HUES64 (cell line): ENCODE measurements around the gene TRIM38.
A peak's percentile ranks its signal among the peaks of the same experiment; 100 is the strongest.
"Not testable (repeated sequence)": the region's sequence is repeated elsewhere in the genome, so short reads cannot be mapped to it uniquely, and the experiment has no call there.

Source experiments
- H3K27ac ChIP-seq: 2 replicates; pipeline ENCODE4 v1.7.0; 2013; ENCODE audit warnings: low read depth, low read length, inconsistent platforms
- H3K27me3 ChIP-seq: 2 replicates; pipeline ENCODE4 v1.6.1; 2013; ENCODE audit warnings: mild to moderate bottlenecking, low read length; ENCODE audit not compliant: insufficient read depth
- H3K36me3 ChIP-seq: 2 replicates; pipeline ENCODE4 v1.6.1; 2013; ENCODE audit warnings: mild to moderate bottlenecking, low read length; ENCODE audit not compliant: insufficient read depth
- H3K4me1 ChIP-seq: 2 replicates; pipeline ENCODE4 v1.6.1; 2013; ENCODE audit warnings: mild to moderate bottlenecking, low read length, moderate library complexity; ENCODE audit not compliant: insufficient read depth
- H3K4me3 ChIP-seq: 2 replicates; pipeline ENCODE4 v1.5.1; 2013; ENCODE audit warnings: mild to moderate bottlenecking, low read length, moderate library complexity
- H3K9ac ChIP-seq: 2 replicates; pipeline ENCODE4 v1.6.1; 2013; ENCODE audit warnings: mild to moderate bottlenecking, low read depth, low read length
- H3K9me3 ChIP-seq: 2 replicates; pipeline ENCODE4 v1.6.1; 2013; ENCODE audit warnings: low read depth, low read length; ENCODE audit not compliant: insufficient read depth
- WGBS: fragments of 150-250, 120-280 bp; methylation state at CpG from one replicate; pipeline ENCODE4 v1.1.7; 2013; ENCODE audit warnings: missing lambda C conversion rate; 5-methylcytosine and 5-hydroxymethylcytosine counted together

Gene TRIM38

GRCh38 chr6:25973923-25974555 is 11.4 kb downstream of the TRIM38 start:
- H3K27me3 ChIP-seq: no peaks in the 10 kb centered on the region
- H3K36me3 ChIP-seq: peaks cover 46% of the 10 kb centered on the region; the same call in 1 of the 2 replicates
- peaks cover 4% of the 10 kb centered on the region; the same call in 1 of the 2 replicates for H3K4me1 ChIP-seq
- H3K9me3 ChIP-seq: no peaks in the 10 kb centered on the region
- H3K9ac ChIP-seq: no peak overlapping the region
- H3K27ac ChIP-seq: no peak overlapping the region
- no peak overlapping the region for H3K4me3 ChIP-seq
- WGBS: 96% methylated on average over 2 of the region's 2 CpGs

- Histone ChIP-seq H3K4me1 (peaks cover under 1% of the 10 kb centered on the region; the same call in 1 of the 2 replicates), H3K27me3 (no peaks in the 10 kb centered on the region), H3K9me3 (no peaks in the 10 kb centered on the region), H3K27ac (no peak overlapping the region), H3K4me3 (no peak overlapping the region), H3K36me3 (peaks cover 41% of the 10 kb centered on the region; the same call in 1 of the 2 replicates), H3K9ac (no peak overlapping the region)
- 94% methylated on average over 4 of the region's 5 CpGs for WGBS
Observed at GRCh38 chr6:25975923-25976560, 13.4 kb downstream of the TRIM38 start.

GRCh38 chr6:25980935-25981334 is 18.3 kb downstream of the TRIM38 start:
- H3K9me3 ChIP-seq: no peaks in the 10 kb centered on the region
- H3K4me3 ChIP-seq: no peak overlapping the region
- H3K9ac ChIP-seq: no peak overlapping the region
- no peak overlapping the region for H3K27ac ChIP-seq
- no peaks in the 10 kb centered on the region for H3K27me3 ChIP-seq
- 89% methylated on average over 2 of the region's 2 CpGs for WGBS
- H3K4me1 ChIP-seq: no peaks in the 10 kb centered on the region
- H3K36me3 ChIP-seq: peaks cover 6% of the 10 kb centered on the region; the same call in 1 of the 2 replicates

GRCh38 chr6:25981568-25982263 is 19.1 kb downstream of the TRIM38 start:
- H3K36me3 ChIP-seq: peaks cover 4% of the 10 kb centered on the region; the same call in 1 of the 2 replicates
- 94% methylated on average over 5 of the region's 5 CpGs for WGBS
- no peak overlapping the region for H3K27ac ChIP-seq
- H3K4me3 ChIP-seq: no peak overlapping the region
- no peaks in the 10 kb centered on the region for H3K9me3 ChIP-seq
- H3K4me1 ChIP-seq: no peaks in the 10 kb centered on the region
- H3K27me3 ChIP-seq: no peaks in the 10 kb centered on the region
- no peak overlapping the region for H3K9ac ChIP-seq

GRCh38 chr6:25984265-25984664 is 21.7 kb downstream of the TRIM38 start:
- Histone ChIP-seq H3K27me3 (no peaks in the 10 kb centered on the region), H3K27ac (no peak overlapping the region), H3K9me3 (no peaks in the 10 kb centered on the region), H3K4me3 (no peak overlapping the region), H3K4me1 (peaks cover 7% of the 10 kb centered on the region), H3K9ac (no peak overlapping the region), H3K36me3 (peaks cover 4% of the 10 kb centered on the region; the same call in 1 of the 2 replicates)
- 90% methylated on average over 2 of the region's 2 CpGs for WGBS

GRCh38 chr6:25987845-25988244 is 25.2 kb downstream of the TRIM38 start:
- Histone ChIP-seq H3K4me3 (no peak overlapping the region), H3K9me3 (no peaks in the 10 kb centered on the region), H3K27ac (no peak overlapping the region), H3K9ac (no peak overlapping the region), H3K4me1 (peaks cover 13% of the 10 kb centered on the region), H3K27me3 (no peaks in the 10 kb centered on the region), H3K36me3 (0 out of 2 replicates have a peak, but pooled peaks cover 4% of the 10 kb centered on the region)
- WGBS: 83% methylated on average over 9 of the region's 9 CpGs

GRCh38 chr6:25990172-25990873 is 27.7 kb downstream of the TRIM38 start:
- WGBS: 94% methylated on average over 1 of the region's 2 CpGs
- Histone ChIP-seq H3K4me1 (peaks cover 23% of the 10 kb centered on the region), H3K27me3 (no peaks in the 10 kb centered on the region), H3K9me3 (no peaks in the 10 kb centered on the region), H3K27ac (no peak overlapping the region), H3K36me3 (no peaks in the 10 kb centered on the region), H3K9ac (no peak overlapping the region), H3K4me3 (no peak overlapping the region)

GRCh38 chr6:25991785-25992412 is 29.3 kb downstream of the TRIM38 start:
- Histone ChIP-seq H3K9me3 (no peaks in the 10 kb centered on the region), H3K36me3 (no peaks in the 10 kb centered on the region), H3K4me1 (peaks cover 33% of the 10 kb centered on the region), H3K9ac (peak overlapping the region; percentile 63), H3K27ac (peak overlapping the region; percentile 42; the same call in 1 of the 2 replicates), H3K4me3 (peak overlapping the region; percentile 79), H3K27me3 (no peaks in the 10 kb centered on the region)
- WGBS: 10% methylated on average over 30 of the region's 30 CpGs

GRCh38 chr6:25992413-25993340 is 30.1 kb downstream of the TRIM38 start:
- 9% methylated on average over 51 of the region's 52 CpGs for WGBS

GRCh38 chr6:25993341-25993684 is 30.7 kb downstream of the TRIM38 start:
- WGBS: 93% methylated on average over 5 of the region's 7 CpGs
- peak overlapping the region; percentile 81; the same call in 1 of the 2 replicates for H3K9ac ChIP-seq
- not testable (repeated sequence) for H3K36me3 ChIP-seq, H3K27me3 ChIP-seq, H3K9me3 ChIP-seq, H3K27ac ChIP-seq
- peaks cover 26% of the 10 kb centered on the region for H3K4me1 ChIP-seq
- H3K4me3 ChIP-seq: peak overlapping the region; percentile 79

More at GRCh38 chr6:25992413-25993340, 30.1 kb downstream of the TRIM38 start:
- Histone ChIP-seq H3K9ac (peak overlapping the region; percentile 81), H3K4me1 (peaks cover 27% of the 10 kb centered on the region), H3K4me3 (peak overlapping the region; percentile 79), H3K9me3 (no peaks in the 10 kb centered on the region), H3K27me3 (no peaks in the 10 kb centered on the region), H3K36me3 (no peaks in the 10 kb centered on the region), H3K27ac (peak overlapping the region; percentile 77)
